ENCODE measurements around the gene OR4F3. TPM values are rescaled to one million over a fixed set of nuclear protein-coding genes. Genes with fewer than 3 reads are reported as not detected.
"Not testable (repeated sequence)": the region's sequence is repeated elsewhere in the genome, so short reads cannot be mapped to it uniquely, and the experiment has no call there.

Gene OR4F3
- total RNA-seq (2014; rRNA removed; shearing (Covaris generic)) (not detected in 2 replicates), polyA plus RNA-seq (2016; fragmentation: Nextera tagmentation; extraction: Ambion mirVana) (not detected in 2 replicates)

- H3K36me3 ChIP-seq (ENCODE audit: low read depth); in situ Hi-C loops (cut with MboI); H3K4me2 ChIP-seq (ENCODE audit: unreplicated experiment); H3K4me3 ChIP-seq; DNase-seq; H3K9ac ChIP-seq; H3K27me3 ChIP-seq (replicated peaks; ENCODE audit: insufficient read depth); H2AFZ ChIP-seq; H3F3A ChIP-seq (ENCODE audit: insufficient read depth); H3K4me1 ChIP-seq (ENCODE audit: insufficient read depth); H3K79me2 ChIP-seq (ENCODE audit: insufficient read depth); H3K27ac ChIP-seq; H4K20me1 ChIP-seq (ENCODE audit: insufficient read depth); H3K9me3 ChIP-seq (ENCODE audit: low read depth); H3K9me2 ChIP-seq (ENCODE audit: insufficient read depth): not testable (repeated sequence)
Measured at GRCh38 chr5:181366968-181367367, at the start of gene OR4F3. Gene OR4F3, plus strand, starts transcription at chr5:181367268.

Other genes with a start within 250 kb of the OR4F3 start
- not detected in 2 replicates for gene OR2V1, start 236.1 kb upstream of the OR4F3 start, total RNA-seq (2014; rRNA removed; shearing (Covaris generic))
- gene OR2V1, start 236.1 kb upstream of the OR4F3 start, polyA plus RNA-seq (2016; fragmentation: Nextera tagmentation; extraction: Ambion mirVana): not detected in 2 replicates
- not detected in 2 replicates for gene OR2V2, start 219.7 kb upstream of the OR4F3 start, total RNA-seq (2014; rRNA removed; shearing (Covaris generic))
- not detected in 2 replicates for gene OR2V2, start 219.7 kb upstream of the OR4F3 start, polyA plus RNA-seq (2016; fragmentation: Nextera tagmentation; extraction: Ambion mirVana)
- 1.4 and 6.8 TPM in 2 replicates for gene TRIM7, start 162.1 kb upstream of the OR4F3 start, total RNA-seq (2014; rRNA removed; shearing (Covaris generic))
- 2.5 and 3.1 TPM in 2 replicates for gene TRIM7, start 162.1 kb upstream of the OR4F3 start, polyA plus RNA-seq (2016; fragmentation: Nextera tagmentation; extraction: Ambion mirVana)
- gene TRIM41, start 144.0 kb upstream of the OR4F3 start, total RNA-seq (2014; rRNA removed; shearing (Covaris generic)): 17.5 and 18.6 TPM in 2 replicates
- 3.8 and 4.3 TPM in 2 replicates for gene TRIM41, start 144.0 kb upstream of the OR4F3 start, polyA plus RNA-seq (2016; fragmentation: Nextera tagmentation; extraction: Ambion mirVana)
- gene RACK1, start 123.4 kb upstream of the OR4F3 start, total RNA-seq (2014; rRNA removed; shearing (Covaris generic)): 2,598 and 3,224 TPM in 2 replicates
- gene RACK1, start 123.4 kb upstream of the OR4F3 start, polyA plus RNA-seq (2016; fragmentation: Nextera tagmentation; extraction: Ambion mirVana): 837 and 864 TPM in 2 replicates
- 6.6 and 7.8 TPM in 2 replicates for gene TRIM52, start 106.1 kb upstream of the OR4F3 start, total RNA-seq (2014; rRNA removed; shearing (Covaris generic))
- 4.1 and 5.3 TPM in 2 replicates for gene TRIM52, start 106.1 kb upstream of the OR4F3 start, polyA plus RNA-seq (2016; fragmentation: Nextera tagmentation; extraction: Ambion mirVana)